Small intestine (tissue), 7 donors: ENCODE measurements around the gene TGFB2. TPM values are rescaled to one million over a fixed set of nuclear protein-coding genes. Genes with fewer than 3 reads are reported as not detected.
A peak's percentile ranks its signal among the peaks of the same experiment; 100 is the strongest.

Source experiments
- DNase-seq, 2 donors: peaks; one replicate each; pipeline versions ENCODE4 v3.0.0 to v3.0.0-alpha.2; 2013
- FAIRE-seq: peaks from 2 replicates; lab custom pipeline; 2012; peaks lifted over from hg19 to GRCh38; lab: Jason Lieb, UNC
- H3K27ac ChIP-seq, 3 donors: one replicate each; pipeline ENCODE4 v1.5.1; 2013; ENCODE audit warnings: low read length in 2 of 3, mild to moderate bottlenecking in 2 of 3, control low read depth in 1 of 3, inconsistent platforms in 1 of 3, low read depth in 1 of 3, moderate library complexity in 1 of 3
- H3K27me3 ChIP-seq, 3 donors: one replicate each; pipeline ENCODE4 v1.6.1; 2013; ENCODE audit warnings: low read length in 3 of 3, inconsistent platforms in 1 of 3; ENCODE audit not compliant: control insufficient read depth in 3 of 3, insufficient read depth in 3 of 3
- H3K36me3 ChIP-seq, 3 donors: one replicate each; pipeline ENCODE4 v1.6.1; 2013; ENCODE audit warnings: low read length in 3 of 3, inconsistent platforms in 1 of 3, low read depth in 1 of 3, mild to moderate bottlenecking in 1 of 3, moderate library complexity in 1 of 3; ENCODE audit not compliant: control insufficient read depth in 3 of 3, insufficient read depth in 2 of 3
- H3K4me1 ChIP-seq, 3 donors: one replicate each; pipeline ENCODE4 v1.6.1; 2013; ENCODE audit warnings: low read length in 2 of 3, inconsistent platforms in 1 of 3, low read depth in 1 of 3, mild to moderate bottlenecking in 1 of 3, moderate library complexity in 1 of 3; ENCODE audit not compliant: control insufficient read depth in 3 of 3, insufficient read depth in 2 of 3
- H3K4me3 ChIP-seq, 3 donors: one replicate each; pipeline ENCODE4 v1.5.1; 2013; ENCODE audit warnings: low read length in 3 of 3, control low read depth in 1 of 3, inconsistent platforms in 1 of 3, low read depth in 1 of 3, mild to moderate bottlenecking in 1 of 3, moderate library complexity in 1 of 3
- H3K9me3 ChIP-seq, 2 donors: one replicate each; pipeline ENCODE4 v1.6.1; 2013; ENCODE audit warnings: low read depth in 1 of 2, low read length in 1 of 2; ENCODE audit not compliant: control insufficient read depth in 2 of 2, insufficient read depth in 1 of 2
- WGBS, 3 donors: extraction: QIAGEN DNeasy Blood & Tissue Kit; methylation state at CpG; one replicate each; pipeline ENCODE4 v1.1.7; 2013; 5-methylcytosine and 5-hydroxymethylcytosine counted together
- polyA plus RNA-seq, 4 donors: library from polyadenylated mRNA; stranded (reverse) in 3 of 4; unstranded in 1 of 4; fragments of 200-250 nt in 3 of 4; fragments of 120-200 nt in 1 of 4; gene quantifications; one replicate each; pipeline versions ENCODE4 v1.2.1 to v1.2.3, GENCODE V29; 2013
- donor health status: healthy with polysubstance abuse.
- donor health status: control.
- donor health status: control.
- donor health status: Bipolar disorder and iron deficiency.
- donor health status: healthy.

Gene TGFB2
- polyA plus RNA-seq, 4 donors, result 0.49 to 0.95 (median 0.81) TPM; not detected in 1

DNA sequence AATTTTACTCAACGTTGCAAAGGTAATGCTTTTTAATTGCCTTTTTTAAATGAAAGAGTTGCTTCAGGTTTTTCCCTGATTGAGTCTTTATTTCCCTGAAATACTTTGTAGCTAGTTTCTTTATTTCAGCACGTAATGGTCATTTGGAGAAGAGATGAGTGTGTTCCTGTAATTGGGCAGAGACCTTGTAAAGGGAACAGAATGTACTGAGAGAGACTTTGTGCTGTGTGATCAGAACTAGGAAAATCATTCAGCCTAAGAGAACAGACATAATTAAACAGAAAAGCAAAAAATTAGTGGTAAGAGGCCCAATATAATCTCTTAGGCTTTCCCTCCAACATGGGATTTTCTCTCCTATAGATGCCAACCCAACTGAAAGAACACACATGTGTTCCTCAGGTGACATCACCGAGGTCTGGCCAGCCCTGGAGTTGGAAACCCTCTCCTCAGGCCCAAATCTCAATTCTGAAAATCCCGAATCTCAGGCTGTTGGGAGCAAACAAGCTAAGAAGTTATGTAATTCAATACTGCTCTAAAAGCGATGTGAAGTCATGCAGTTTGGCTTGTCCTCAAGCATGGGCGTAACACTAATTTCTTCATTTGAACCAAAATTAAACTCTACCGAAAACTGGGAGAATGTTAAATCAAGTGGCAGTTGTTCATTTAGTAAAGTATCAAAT, 102.0 kb downstream of the TGFB2 start:
- Histone ChIP-seq H3K27me3 (no peaks in the 10 kb centered on the region), H3K27ac (peak overlapping the region in 1 of 3 donors; percentile 59), H3K4me3 (no peak overlapping the region), H3K4me1 (no peaks in the 10 kb centered on the region), H3K9me3 (no peaks in the 10 kb centered on the region), H3K36me3 (no peaks in the 10 kb centered on the region)
- FAIRE-seq, result no peak
- DNase-seq, result no peak
- 83 to 90% (median 89%) methylated on average over 7 of the region's 7 CpGs for WGBS, 3 donors

GRCh38 chr1:218451415-218451814, 106.3 kb downstream of the TGFB2 start:
- Histone ChIP-seq H3K27ac (no peak overlapping the region), H3K4me3 (no peak overlapping the region), H3K4me1 (no peaks in the 10 kb centered on the region), H3K27me3 (no peaks in the 10 kb centered on the region), H3K9me3 (no peaks in the 10 kb centered on the region), H3K36me3 (no peaks in the 10 kb centered on the region)
- 64 to 76% (median 68%) methylated on average over 3 of the region's 3 CpGs for WGBS, 3 donors
- DNase-seq (no peak), FAIRE-seq (no peak)

DNA sequence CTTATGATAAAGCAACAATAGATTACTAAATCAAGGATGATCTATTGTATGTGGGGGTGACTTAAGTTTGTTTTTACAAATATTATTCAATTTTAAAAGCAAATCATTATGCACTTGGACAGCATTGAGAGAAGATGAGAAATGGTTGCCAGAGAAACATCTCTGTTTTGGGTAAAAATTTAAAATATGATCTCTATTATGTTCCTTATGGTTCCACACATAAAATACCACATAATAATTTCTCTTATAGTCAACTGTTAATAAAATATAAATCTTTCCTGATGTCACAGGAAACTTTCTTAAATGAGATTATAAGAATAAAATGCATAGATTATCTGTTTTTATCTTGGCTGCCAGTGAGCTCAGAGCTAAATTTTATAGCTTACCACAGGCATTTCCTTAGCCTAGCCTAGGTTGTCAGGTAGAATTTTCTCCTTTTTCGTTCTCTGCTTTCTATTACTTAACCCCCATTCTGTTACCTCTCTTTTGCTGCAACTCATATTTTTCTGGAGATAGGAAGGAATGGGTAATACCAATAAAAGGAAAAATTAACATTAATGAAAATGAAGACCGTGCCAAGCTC, 109.7 kb downstream of the TGFB2 start:
- no peaks in the 10 kb centered on the region for H3K36me3 ChIP-seq
- no peak overlapping the region for H3K4me3 ChIP-seq
- DNase-seq (no peak), FAIRE-seq (no peak)
- H3K4me1 ChIP-seq, result no peaks in the 10 kb centered on the region
- no peaks in the 10 kb centered on the region for H3K9me3 ChIP-seq
- no peak overlapping the region for H3K27ac ChIP-seq
- no peaks in the 10 kb centered on the region for H3K27me3 ChIP-seq
- WGBS, 3 donors, result 77 to 81% (median 79%) methylated on average over 2 of the region's 2 CpGs

GRCh38 chr1:218456444-218456843, 111.3 kb downstream of the TGFB2 start:
- H3K27me3 ChIP-seq, result no peaks in the 10 kb centered on the region

GRCh38 chr1:218459450-218459849, 114.3 kb downstream of the TGFB2 start:
- Histone ChIP-seq H3K27me3 (peaks cover 0 to 4% (median 0%) of the 10 kb centered on the region in 3 donors), H3K27ac (no peak overlapping the region), H3K4me1 (no peaks in the 10 kb centered on the region), H3K4me3 (no peak overlapping the region), H3K9me3 (no peaks in the 10 kb centered on the region), H3K36me3 (no peaks in the 10 kb centered on the region)
- FAIRE-seq (no peak), DNase-seq (no peak)
- WGBS, 3 donors, result 74 to 78% (median 75%) methylated on average over 8 of the region's 8 CpGs

More at GRCh38 chr1:218456444-218456843, 111.3 kb downstream of the TGFB2 start:
- Histone ChIP-seq H3K9me3 (no peaks in the 10 kb centered on the region), H3K36me3 (no peaks in the 10 kb centered on the region), H3K4me3 (no peak overlapping the region), H3K27ac (no peak overlapping the region), H3K4me1 (no peaks in the 10 kb centered on the region)
- 73 to 87% (median 80%) methylated on average over 3 of the region's 3 CpGs for WGBS, 3 donors
- DNase-seq (no peak), FAIRE-seq (no peak)

DNA sequence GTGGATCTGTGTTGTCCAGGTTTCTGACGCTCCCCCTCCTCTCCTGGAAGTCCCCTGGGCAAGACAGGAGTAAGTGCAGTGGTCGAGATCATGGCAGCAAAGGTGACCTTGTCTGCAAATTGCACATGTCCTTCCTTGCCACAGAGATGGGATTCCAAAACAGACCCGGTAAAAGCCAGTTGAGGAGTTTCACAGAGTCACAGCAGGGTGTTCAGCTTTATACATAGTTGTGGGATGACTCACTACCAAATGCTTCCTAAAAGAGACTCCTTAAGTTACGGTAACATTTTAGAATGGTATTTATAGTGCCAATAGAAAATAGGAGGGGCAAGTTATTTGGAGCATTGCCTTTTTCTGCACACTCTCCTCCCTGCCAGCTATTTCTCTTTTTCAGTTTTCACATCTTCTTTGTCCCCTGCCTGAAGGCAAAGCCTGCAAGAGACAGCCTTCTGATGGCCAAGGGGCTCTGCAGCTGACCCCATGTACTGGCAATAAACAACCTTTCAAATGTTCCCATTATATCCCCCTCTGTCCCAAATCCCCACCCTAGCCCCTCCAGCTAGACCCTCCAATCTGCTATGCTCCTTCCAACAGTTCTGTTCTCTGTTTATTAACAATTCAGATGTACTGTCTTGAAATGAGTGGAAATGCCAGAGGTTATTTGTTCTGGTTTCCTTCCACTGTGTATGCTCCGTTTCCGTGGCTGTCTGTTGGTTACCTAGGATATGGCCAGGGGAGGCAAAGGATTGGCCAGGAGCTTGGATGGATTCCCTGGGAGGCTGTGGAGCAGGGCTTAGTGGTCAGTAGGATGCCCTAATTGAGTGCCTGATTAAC, 115.0 kb downstream of the TGFB2 start:
- Histone ChIP-seq H3K27me3 (peaks cover 0 to 4% (median 0%) of the 10 kb centered on the region in 3 donors), H3K4me3 (no peak overlapping the region), H3K4me1 (no peaks in the 10 kb centered on the region), H3K9me3 (no peaks in the 10 kb centered on the region), H3K27ac (no peak overlapping the region), H3K36me3 (no peaks in the 10 kb centered on the region)
- DNase-seq, result no peak
- FAIRE-seq, result no peak
- WGBS, 3 donors, result 30 to 44% (median 41%) methylated on average over 6 of the region's 6 CpGs

GRCh38 chr1:218461351-218461750, 116.2 kb downstream of the TGFB2 start:
- H3K9me3 ChIP-seq, result no peaks in the 10 kb centered on the region
- H3K27me3 ChIP-seq, result peaks cover 0 to 4% (median 0%) of the 10 kb centered on the region in 3 donors
- DNase-seq, result no peak
- H3K4me1 ChIP-seq, result no peaks in the 10 kb centered on the region
- H3K36me3 ChIP-seq, result no peaks in the 10 kb centered on the region
- no peak overlapping the region for H3K27ac ChIP-seq
- H3K4me3 ChIP-seq, result no peak overlapping the region
- no peak for FAIRE-seq
- WGBS, 3 donors, result 80 to 92% (median 92%) methylated on average over 1 of the region's 1 CpG

DNA sequence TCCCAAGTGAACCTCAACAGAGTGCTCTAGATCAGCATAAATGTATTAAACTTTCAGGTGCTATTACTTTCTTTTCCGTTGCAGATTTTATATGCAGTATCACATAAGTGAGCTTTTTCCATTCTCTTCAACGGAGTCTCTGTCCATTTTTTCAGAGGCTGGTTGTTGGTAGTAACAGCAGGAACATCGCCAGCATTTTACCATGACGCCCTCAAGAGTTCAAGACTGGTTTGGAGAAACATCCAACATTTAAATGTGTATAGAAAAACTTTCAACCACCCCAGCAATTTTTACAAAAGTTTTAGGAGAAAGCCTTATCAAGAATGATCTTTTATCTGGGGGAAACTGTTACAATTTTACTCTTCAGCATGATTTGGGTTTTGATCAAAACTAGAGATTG, 117.0 kb downstream of the TGFB2 start:
- no peaks in the 10 kb centered on the region for H3K4me1 ChIP-seq
- peaks cover 0 to 4% (median 0%) of the 10 kb centered on the region in 3 donors for H3K27me3 ChIP-seq
- DNase-seq (no peak), FAIRE-seq (no peak)
- H3K9me3 ChIP-seq, result no peaks in the 10 kb centered on the region
- H3K36me3 ChIP-seq, result no peaks in the 10 kb centered on the region
- no peak overlapping the region for H3K27ac ChIP-seq
- 81 to 90% (median 82%) methylated on average over 4 of the region's 4 CpGs for WGBS, 3 donors
- no peak overlapping the region for H3K4me3 ChIP-seq
